ENCODE results near the gene ZNF614.
"Not testable (repeated sequence)": the region's sequence is repeated elsewhere in the genome, so short reads cannot be mapped to it uniquely, and the experiment has no call there.

Gene ZNF614

GRCh38 chr19:52028027-52028779 is at the start of gene ZNF614:
TSS of gene ZNF614 (minus strand) at chr19:52028379. CDS start at chr19:52025745, 2,634 bp downstream.
- DNase-seq: peak; percentile 86

- no peak for DNase-seq
These were observed 42.3 kb upstream of the ZNF614 start for GRCh38 chr19:52070496-52070895.

GRCh38 chr19:52069653-52070052 is 41.5 kb upstream of the ZNF614 start:
- no peak for DNase-seq

GRCh38 chr19:52066258-52066863 is 38.2 kb upstream of the ZNF614 start:
- no peak for DNase-seq

- no peak for DNase-seq
These were observed 37.2 kb upstream of the ZNF614 start for GRCh38 chr19:52065399-52065798.

- DNase-seq: not testable (repeated sequence)
These were observed 28.3 kb upstream of the ZNF614 start for GRCh38 chr19:52056480-52056879.

GRCh38 chr19:52051736-52052135 is 23.6 kb upstream of the ZNF614 start:
- DNase-seq: not testable (repeated sequence)

- peak; percentile 87 for DNase-seq
These were observed 20.6 kb upstream of the ZNF614 start, which contains the start of gene ZNF432 for GRCh38 chr19:52048555-52049501. TSS of gene ZNF432 (minus strand) at chr19:52048838. CDS start at chr19:52046868, 1,970 bp downstream.

GRCh38 chr19:52039169-52039568 is 11.0 kb upstream of the ZNF614 start:
- no peak for DNase-seq

GRCh38 chr19:52034051-52034728 is 6.0 kb upstream of the ZNF614 start:
- DNase-seq: no peak

GRCh38 chr19:52028780-52029123 is 573 bp upstream of the ZNF614 start:
- DNase-seq: no peak

GRCh38 chr19:52026255-52026990 is 1.8 kb downstream of the ZNF614 start:
- not testable (repeated sequence) for DNase-seq

GRCh38 chr19:52024478-52024877 is 3.7 kb downstream of the ZNF614 start:
- not testable (repeated sequence) for DNase-seq

GRCh38 chr19:52022193-52022592 is 6.0 kb downstream of the ZNF614 start:
- DNase-seq: no peak

- no peak for DNase-seq
These were observed 7.7 kb downstream of the ZNF614 start for GRCh38 chr19:52020506-52020905.

- DNase-seq: no peak
These were observed 17.5 kb downstream of the ZNF614 start for GRCh38 chr19:52010674-52011073.

- DNase-seq: peak; percentile 74
These were observed 20.2 kb downstream of the ZNF614 start, which contains the start of gene ZNF615 for GRCh38 chr19:52007806-52008557. TSS of gene ZNF615 (minus strand) at chr19:52008211. CDS start at chr19:52003711, 4,500 bp downstream.

- no peak for DNase-seq
These were observed 20.8 kb downstream of the ZNF614 start for GRCh38 chr19:52007451-52007805.

GRCh38 chr19:51994048-51994644 is 34.0 kb downstream of the ZNF614 start:
- no peak for DNase-seq

- DNase-seq: no peak
These were observed 34.8 kb downstream of the ZNF614 start for GRCh38 chr19:51993422-51993821.

Measured in NCI-H2029 (cell line).